HG02798 (cell line): ENCODE data around the gene EMC8.

ENCODE experiments used
- ATAC-seq: cut with Tn5 transposase; IDR thresholded peaks from one replicate; pipeline ENCODE4 v1.9.1; 2021; ENCODE audit warnings: mild to moderate bottlenecking; ENCODE audit not compliant: unreplicated experiment, poor library complexity

Gene EMC8

DNA sequence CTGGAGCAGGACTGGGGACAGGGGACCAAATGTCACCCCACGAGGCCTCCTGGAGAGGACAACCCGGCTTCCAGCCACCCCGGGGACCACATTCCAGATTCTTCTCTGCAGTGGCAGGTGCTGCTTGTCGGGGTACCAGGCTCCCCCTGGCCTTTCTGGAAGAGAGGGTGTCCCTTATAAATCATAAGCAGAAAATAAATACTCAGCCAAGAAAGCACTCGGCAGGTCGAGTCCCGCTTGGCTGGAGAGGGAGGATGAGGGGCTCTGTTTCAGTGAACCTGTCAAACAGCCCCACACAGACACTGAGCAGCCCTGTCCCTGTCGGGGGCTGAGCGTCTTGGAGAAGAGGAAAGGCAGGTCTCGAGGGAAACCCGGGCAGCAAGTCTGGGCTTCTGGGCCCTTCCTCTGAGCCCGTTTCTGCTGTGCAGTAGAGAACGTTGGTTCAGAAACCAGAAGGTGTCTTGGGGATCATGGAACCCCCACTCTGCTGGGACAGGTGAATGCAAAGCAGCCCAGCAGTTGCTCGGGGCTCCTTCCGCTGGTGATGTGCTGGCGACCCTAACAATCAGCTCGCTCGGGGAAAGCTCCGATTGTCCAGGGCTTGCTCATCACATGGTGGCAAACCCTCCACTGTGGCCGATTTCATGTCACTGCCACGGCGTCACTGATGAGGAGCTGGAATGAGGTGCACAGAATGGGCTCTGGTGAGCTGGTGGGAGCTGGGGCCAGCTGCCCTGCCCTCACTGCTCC, 36.8 kb upstream of the EMC8 start:
- ATAC-seq, result no peak

DNA sequence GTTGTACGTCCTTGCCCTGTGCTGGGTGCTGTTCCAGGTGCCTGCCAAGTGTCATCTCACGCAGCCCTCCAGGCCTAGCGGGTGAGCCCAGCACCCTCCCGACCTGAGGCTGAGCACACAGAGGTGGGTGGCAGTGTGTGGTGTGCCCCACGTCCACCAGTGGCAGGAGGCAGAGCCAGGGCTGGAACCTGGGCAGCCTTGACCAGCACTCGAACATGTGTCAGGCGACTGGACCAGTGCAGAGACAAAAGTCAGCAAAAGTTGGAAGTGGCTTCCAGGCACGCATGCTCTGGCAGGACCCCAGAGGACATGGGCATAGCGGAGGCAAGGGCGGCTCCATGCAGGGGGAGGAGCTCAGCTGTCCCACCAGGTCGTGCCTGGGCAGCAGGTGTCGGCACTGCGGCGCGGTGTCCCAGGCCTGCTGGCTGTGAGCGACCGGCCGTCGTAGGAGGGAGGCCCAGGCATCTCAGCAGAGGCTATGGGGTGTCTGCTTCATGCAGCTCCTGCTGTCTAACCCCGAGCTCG, 35.9 kb upstream of the EMC8 start:
- no peak for ATAC-seq

DNA sequence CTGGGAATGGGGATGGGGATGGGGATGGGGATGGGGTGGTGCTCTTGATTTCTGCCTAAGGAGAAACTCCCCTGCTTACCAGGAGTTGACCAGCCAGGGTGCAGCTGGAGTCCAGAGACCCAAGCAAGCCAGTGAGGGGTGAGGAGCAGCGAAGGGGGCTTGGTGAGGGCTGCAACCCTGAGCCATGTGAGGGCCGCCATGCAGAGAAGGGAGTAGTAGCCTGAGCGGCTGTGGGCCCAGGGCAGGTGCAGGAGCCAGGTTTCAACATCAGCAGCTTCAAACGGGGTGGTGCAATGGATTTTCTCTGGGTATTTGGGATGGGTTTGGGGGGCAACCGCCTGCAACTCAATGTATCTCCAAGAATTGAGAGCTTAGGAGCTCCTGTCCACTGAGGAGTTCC, 35.4 kb upstream of the EMC8 start:
- no peak for ATAC-seq

DNA sequence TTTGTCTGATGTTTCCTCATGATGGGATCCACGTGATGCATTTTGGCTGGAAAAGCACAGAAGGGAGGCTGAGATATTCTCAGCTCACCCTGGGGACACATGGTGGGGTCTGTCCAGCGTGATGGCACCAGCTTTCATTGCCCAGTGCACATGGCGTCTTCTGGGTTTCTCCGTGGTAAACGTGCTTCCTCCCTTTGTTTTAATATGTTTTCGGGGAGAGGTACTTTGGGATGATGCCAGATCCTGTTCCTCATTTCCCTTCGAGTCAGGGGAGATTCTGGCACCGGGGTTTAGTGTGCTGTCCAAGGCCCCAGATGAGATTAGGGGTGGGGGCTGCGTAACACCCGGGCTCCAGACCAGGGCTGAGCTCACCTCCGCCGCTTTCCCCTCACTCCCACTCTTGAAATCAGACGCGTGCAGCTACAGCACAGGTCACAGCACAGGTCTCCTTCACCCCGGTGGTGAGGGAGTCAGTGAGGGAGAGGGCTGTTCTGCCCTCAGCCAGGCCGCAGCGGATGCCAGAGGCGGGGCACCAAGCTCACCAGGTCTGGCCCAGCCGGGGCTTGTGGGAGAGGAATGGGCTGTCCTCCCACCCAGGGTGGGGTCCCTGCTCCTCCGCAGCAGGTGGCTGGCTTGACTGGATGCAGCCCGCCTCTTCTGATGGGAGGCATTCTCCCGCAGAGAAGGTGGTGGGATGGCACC, 34.0 kb upstream of the EMC8 start:
- ATAC-seq, result no peak

DNA sequence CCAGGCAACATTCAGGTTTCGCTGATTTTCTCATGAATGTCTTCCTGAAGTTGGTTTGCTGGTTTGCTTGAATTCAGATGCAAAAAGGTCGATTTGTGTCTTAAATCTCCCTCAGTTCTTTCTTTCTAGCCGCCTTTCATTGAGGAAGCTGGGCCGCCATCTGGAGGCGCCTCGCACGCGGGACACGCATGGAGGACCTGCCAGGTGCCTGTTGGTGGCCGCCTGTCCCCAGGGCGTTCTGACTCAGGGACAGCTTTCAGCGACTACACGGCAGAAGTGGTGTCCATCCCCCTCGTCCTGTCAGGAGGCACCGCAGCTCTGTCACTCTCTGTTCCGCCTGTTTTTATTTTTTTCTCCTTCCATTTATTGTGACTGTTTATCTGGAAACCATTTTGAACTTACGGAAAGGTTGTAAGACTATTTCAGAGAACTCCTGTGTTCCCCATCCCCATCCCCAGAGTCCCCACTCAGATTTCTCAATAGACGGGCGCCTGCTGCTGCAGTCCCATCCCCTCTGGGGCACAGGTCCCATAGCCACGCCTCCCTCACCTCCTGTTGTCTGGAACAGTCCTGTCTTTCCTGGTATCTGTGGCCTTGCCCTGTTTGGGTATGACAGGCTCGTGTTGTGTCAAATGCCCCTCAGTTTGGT, 33.4 kb upstream of the EMC8 start:
- no peak for ATAC-seq

DNA sequence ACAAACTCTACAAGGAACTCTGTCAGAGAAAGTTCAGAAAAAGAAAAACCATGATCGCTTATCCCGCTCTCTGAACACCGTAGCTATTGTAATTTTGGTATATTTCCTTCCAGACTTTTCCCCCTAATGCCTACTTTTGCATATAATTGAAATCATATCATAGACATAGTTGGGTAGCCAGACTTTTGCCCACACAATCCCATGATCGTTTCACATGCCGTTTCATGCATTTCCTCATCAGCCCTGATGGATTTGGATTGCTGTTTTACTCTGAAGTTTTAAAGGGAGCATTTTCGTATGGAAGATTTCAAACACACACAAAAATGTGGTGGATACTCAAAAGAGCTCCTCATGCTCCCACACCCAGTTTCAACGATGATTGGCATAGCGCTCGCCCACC, 31.5 kb upstream of the EMC8 start:
- no peak for ATAC-seq

DNA sequence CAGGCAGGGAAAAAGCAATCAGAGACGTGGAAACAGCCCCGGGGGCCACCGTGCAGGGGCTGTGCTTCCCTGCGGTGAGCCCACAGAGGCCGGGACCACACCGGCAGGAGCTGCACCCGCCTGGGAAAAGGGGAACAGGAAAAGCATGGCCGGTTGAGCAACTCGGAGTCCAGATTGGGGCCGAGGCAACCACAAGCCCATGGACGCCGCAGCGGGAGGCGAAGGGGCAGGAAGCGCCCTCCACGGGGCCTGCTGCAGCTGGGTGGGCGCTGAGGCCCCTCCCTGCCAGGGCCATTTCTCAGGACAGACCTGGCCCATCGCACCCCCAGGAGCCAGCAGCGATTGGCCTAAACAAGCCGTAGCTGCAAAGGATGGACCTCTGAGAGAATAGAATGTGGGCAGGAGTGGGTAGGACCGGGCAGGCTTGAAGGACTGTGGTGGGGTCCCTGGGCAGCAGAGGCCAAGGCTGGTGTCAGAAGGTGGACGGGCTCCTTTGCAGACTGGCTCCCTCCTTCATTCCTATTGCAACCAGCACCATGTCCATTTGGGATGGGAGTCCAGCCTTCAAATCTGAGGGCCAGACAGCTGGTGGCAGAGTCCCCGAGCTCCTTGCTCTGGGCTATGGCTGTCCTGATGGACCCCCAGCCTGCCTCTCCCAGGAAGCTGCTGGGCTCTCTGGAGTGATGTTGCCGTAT, 30.6 kb upstream of the EMC8 start:
- no peak for ATAC-seq

DNA sequence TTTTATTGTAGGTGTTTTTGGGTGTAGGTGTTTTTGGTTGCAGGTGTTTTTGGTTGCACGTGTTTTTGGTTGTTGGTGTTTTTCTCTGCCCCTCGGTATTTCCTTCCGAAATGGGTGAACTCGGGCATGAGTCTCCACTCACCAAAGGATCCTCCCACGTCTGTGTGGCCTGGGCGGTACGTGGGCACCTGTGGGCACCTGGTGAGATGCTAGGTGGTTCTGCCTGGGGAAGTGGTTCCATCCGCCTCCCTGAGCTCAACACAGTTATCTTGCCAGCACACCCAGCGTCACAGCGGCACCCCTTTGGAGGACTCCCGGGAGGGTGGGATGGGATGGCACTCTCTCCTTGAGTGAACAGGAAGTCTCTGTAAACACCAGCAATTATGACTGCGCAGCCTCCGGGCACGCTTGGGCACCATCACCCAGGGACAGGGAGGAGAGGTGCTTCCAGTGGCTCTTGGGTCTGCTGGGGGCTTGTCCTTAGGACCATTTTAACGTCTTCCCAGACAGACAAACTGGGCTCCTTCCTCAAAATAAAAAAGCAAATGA, 29.9 kb upstream of the EMC8 start:
- no peak for ATAC-seq

DNA sequence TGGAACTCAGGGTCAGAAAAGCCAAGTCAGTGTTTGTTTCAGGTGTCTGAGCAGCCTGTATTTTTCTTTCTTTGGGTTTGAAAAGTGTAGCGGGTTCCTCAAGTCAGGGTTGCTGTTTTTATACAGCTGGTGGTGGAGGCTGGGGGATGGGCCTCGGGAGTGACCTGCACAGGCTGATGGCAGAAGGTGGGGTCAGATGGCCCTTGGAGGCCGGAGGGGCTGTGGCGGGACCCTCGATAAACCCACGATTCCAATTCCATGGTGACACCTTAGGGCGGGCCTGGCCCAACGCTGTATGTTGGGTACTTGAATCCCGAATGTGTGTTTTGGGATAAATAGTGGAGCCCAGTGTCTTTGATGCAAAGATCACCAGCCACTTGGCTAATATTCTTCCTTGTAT, 28.8 kb upstream of the EMC8 start:
- ATAC-seq, result no peak

DNA sequence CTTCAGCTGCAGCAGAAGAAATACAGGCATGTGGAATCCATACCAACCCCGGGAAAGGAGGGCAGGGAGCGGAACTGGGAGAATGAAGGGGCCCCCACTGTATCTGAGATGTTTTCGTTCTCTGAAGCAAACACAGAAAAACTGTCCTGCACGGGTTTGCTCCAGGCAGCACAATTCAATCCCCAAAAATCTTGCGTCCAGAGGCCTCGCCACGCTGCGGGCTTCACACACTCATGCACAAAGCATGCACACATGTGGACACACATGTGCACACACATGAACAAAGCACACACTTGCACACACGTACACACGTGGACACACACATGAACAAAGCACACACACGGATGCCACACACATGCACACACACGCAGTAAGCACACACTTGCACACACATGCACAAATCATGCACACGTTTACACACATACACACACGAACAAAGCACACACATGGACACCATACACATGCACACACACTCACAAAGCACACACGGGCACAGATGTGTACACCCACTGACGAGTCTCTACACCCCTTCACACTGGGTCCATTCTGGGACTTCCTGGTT, 27.4 kb upstream of the EMC8 start:
- ATAC-seq, result no peak

DNA sequence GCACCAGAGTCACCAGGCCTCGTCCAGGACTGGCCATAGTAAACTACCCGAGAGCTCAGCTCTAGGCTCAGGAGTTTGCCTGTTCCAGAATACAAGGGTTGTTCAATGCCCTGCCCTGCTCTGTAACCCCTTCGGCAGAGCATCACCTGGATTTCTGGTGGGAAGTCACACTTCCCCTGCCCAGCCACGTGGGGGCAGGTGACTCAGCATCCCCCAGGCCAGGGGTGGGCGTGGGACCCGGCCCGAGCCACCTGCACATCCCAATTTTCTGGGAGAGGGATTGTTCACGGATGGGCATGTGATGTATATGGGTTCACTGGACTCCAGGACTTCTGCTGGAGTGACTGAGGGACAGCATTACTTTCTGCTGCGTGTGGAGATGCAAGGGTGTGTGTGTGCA, 26.0 kb upstream of the EMC8 start:
- ATAC-seq, result no peak

DNA sequence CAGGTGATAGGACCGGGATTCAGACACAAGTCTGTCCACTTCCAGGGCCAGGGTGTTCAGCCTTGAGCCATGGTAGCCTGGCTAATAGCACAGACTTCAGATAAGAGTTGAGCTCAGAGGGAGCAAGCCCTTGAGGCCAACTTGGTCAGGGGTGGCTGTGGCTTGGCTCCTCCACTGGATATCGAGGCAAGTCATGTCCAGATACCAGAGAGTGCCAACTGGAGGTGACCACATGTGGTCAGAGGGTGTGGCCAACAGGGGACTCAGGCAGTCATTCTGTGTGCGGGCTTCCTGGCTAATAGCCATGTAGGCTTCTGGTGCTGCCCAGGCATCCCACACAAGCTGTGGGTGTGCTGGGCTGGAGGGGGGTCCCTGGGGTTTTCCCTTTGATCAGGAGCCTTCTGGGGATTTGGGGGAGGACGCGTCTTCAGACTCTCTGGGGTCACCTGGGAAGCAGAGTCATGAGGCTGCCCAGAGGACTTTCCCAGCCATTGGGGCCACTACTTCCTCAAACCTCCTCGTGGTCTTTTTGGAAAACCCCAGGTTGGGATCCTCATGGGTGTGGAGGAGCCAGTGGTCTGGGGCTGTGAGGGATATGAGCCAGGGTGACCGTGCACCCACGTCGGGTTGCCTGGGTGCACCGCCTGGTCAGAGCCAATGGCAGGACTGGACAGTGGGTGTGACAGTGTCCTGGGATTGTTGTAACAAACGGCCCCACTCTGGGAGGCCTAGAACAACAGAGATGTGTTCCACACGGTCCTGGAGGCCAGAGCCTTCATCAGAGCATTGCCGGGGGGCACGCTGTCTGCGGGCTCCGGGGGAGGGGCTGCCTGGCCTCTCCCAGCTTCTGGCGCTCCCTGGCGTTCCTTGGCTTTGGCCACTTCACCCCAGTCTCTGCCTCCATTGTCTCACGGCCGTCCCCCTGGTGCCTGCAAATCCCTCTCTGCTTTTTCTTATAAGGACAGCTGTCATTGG, 25.1 kb upstream of the EMC8 start:
- ATAC-seq, result no peak

DNA sequence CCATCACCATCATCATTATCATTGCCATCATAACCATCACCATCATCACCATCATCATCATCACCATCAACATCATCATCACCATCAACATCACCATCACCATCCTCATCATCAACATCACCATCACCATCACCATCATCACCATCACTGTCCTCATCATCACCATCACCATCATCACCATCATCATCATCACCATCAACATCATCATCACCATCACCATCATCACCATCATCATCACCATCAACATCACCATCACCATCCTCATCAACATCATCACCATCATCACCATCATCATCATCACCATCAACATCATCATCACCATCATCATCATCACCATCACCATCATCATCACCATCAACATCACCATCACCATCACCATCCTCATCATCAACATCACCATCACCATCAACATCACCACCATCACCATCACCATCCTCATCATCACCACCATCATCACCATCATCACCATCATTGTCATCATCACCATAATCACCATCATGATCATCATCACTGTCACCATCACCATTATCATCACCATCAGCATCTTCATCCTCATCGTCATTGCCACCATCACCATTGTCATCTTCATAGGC, 24.1 kb upstream of the EMC8 start:
- no peak for ATAC-seq

DNA sequence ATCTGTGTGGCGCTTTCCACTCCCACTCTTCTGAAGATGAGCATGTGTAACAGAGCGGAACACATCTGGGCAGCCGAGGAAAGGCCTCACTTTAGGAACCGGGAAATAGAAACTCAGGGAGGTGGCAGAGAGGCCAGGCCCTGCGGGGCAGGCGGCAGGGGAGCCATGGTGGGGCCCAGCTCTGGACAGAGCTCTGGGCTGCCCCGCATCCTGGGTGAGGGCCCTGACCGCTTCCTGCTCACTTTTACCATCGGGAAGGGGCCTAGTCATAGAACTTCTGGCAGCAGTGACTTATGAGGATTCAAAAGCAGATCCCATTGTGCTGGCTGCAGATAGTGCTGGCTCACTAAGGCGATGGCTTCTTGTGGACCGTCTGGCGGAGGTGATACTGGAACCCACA, 22.8 kb upstream of the EMC8 start:
- no peak for ATAC-seq

DNA sequence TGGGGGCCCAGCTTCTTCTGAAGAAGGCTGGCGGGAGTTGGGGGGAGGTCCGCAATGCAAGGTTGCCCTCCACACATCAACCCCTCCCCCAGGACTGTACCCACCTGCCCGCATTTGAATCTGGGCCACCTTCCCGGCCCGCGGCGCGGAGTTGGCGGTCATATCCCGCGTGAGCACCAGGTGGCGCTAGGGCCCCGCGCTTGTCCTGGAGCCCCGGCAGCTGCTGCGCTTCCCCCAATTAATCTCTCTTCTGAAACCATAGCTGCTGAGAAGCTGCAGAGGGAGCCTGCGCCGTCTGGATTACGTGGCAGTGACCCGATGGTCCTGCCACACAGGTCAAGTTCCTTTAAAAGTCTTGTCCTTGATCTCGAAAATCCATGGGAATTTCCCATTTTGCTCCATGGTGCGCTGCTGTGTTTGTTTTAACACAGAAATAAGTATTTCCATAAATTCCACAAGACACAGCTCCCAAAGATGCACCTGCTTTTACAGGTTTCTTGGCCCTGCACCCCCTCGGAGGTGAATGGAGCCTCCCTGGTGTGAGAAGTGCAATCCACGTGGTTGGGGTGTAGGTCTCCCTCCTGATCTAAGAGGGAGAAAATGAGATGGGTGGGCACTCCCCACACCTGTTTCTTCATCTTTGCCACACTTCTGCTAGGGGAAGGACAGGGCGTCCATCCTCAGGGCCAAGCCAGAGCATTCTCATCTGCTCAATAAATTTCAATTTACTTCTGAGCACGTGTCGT, 22.2 kb upstream of the EMC8 start:
- peak; percentile 78 for ATAC-seq

DNA sequence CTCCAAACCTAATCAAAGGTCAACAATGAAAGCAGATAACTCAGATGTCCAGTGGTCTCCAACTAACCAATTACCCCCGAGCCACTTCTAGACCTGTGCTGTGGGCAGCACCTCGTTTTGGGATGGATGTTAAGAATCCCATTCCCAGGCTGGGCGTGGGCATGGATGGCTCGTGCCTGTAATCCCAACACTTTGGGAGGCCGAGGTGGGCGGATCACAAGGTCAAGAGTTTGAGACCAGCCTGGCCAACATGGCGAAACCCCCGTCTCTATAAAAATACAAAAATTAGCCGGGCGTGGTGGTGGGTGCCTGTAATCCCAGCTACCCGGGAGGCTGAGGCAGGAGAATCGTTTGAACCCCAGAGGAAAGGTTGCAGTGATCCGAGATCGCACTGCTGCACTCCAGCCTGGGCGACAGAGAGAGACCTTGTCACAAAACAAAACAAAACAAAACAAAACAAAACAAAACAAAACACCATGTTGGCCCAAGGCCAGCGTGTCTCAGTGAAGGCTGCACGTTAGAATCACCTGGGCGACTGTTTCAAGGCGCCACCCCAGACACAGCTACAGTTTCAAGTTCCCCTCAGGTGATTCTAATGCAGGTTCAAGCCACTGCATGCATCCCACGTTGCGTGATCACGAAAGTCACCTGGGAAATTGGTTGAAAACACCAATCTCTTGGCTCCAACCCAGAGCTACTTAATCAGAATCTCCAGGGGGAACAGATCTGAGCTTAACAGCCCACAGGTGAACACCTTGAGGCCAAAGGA, 21.4 kb upstream of the EMC8 start:
- ATAC-seq, result no peak

DNA sequence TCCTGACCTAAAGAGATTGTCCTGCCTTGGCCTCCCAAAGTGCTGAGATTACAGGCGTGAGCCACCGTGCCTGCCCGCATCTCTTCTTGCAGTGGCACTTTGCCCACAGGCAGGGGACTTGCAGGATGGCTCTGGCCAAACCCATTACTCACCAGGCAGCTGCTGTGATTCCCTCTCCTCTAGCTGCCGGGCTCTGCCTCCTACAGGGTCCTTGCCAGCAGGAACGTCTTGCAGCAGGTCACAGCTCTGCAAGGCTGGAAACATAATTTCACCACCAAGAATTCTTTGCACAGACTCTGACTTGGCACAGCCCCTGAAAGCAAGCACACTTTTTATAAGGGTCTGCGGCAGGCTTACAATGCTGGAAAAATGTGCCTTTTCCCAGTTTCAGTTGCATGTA, 20.4 kb upstream of the EMC8 start:
- ATAC-seq, result no peak
